Breast epithelium (tissue), 4 donors: Measurements from ENCODE around the gene TASOR. TPM values are rescaled to one million over a fixed set of nuclear protein-coding genes. Genes with fewer than 3 reads are reported as not detected.

Source experiments
- DNase-seq, 2 donors: peaks; one replicate each; pipeline ENCODE4 v3.0.0-alpha.2; 2019; ENCODE audit warnings: low spot score in 2 of 2
- H3K27ac ChIP-seq, 2 donors: fragments of 200-600 bp; sonication (generic) in 1 of 2; one replicate each; pipeline ENCODE4 v1.5.1; 2016 to 2019; ENCODE audit warnings: mild to moderate bottlenecking in 1 of 2
- H3K27me3 ChIP-seq, 2 donors: fragments of 200-600 bp; sonication (generic) in 1 of 2; one replicate each; pipeline versions ENCODE4 v1.5.1 to v1.6.0; 2017 to 2019; ENCODE audit warnings: control low read depth in 1 of 2, mild to moderate bottlenecking in 1 of 2
- H3K36me3 ChIP-seq: fragments of 200-600 bp; one replicate; pipeline ENCODE4 v1.5.1; 2019
- H3K4me1 ChIP-seq, 2 donors: fragments of 200-600 bp; sonication (generic); one replicate each; pipeline ENCODE4 v1.5.1; 2016 to 2019; ENCODE audit warnings: control low read depth in 1 of 2
- H3K4me3 ChIP-seq, 3 donors: fragments of 200-600 bp; sonication (generic); 1 replicate in 2 of 3; 2 replicates in 1 of 3; pipeline ENCODE4 v1.5.1; 2016 to 2019; ENCODE audit warnings: mild to moderate bottlenecking in 3 of 3, moderate library complexity in 2 of 3
- H3K9me3 ChIP-seq, 2 donors: fragments of 200-600 bp; sonication (generic) in 1 of 2; one replicate each; pipeline ENCODE4 v1.5.1; 2016 to 2019; ENCODE audit warnings: control low read depth in 1 of 2
- POLR2A ChIP-seq: fragments of 450-650 bp; IDR thresholded peaks from one replicate; pipeline ENCODE4 v1.6.1; 2016; ENCODE audit warnings: antibody characterized with exemption, mild to moderate bottlenecking, moderate library complexity
- POLR2AphosphoS5 ChIP-seq, 3 donors: sonication (generic); formaldehyde crosslinking; IDR thresholded peaks; one replicate each; pipeline ENCODE4 v1.6.1; 2017; ENCODE audit warnings: antibody characterized with exemption in 3 of 3
- intact Hi-C: fragments of 100-400 bp; cut with DNase I; formaldehyde crosslinking; loops from one replicate; pipeline ENCODE4 v1.15.1; 2023; ENCODE audit warnings: low total_unique reads
- total RNA-seq, 3 donors: library from RNA; depleted of rRNA; stranded (reverse); fragments of >200 nt; gene quantifications; one replicate each; pipeline ENCODE4 v1.1.0, GENCODE V29; 2016
- TF ChIP-seq, protein P1 (sequence below), 3 donors: fragments of 450-650 bp; IDR thresholded peaks; one replicate each; pipeline ENCODE4 v1.5.1; 2016 to 2017; ENCODE audit warnings: antibody characterized with exemption in 3 of 3, mild to moderate bottlenecking in 3 of 3, moderate library complexity in 3 of 3

Gene TASOR, protein sequence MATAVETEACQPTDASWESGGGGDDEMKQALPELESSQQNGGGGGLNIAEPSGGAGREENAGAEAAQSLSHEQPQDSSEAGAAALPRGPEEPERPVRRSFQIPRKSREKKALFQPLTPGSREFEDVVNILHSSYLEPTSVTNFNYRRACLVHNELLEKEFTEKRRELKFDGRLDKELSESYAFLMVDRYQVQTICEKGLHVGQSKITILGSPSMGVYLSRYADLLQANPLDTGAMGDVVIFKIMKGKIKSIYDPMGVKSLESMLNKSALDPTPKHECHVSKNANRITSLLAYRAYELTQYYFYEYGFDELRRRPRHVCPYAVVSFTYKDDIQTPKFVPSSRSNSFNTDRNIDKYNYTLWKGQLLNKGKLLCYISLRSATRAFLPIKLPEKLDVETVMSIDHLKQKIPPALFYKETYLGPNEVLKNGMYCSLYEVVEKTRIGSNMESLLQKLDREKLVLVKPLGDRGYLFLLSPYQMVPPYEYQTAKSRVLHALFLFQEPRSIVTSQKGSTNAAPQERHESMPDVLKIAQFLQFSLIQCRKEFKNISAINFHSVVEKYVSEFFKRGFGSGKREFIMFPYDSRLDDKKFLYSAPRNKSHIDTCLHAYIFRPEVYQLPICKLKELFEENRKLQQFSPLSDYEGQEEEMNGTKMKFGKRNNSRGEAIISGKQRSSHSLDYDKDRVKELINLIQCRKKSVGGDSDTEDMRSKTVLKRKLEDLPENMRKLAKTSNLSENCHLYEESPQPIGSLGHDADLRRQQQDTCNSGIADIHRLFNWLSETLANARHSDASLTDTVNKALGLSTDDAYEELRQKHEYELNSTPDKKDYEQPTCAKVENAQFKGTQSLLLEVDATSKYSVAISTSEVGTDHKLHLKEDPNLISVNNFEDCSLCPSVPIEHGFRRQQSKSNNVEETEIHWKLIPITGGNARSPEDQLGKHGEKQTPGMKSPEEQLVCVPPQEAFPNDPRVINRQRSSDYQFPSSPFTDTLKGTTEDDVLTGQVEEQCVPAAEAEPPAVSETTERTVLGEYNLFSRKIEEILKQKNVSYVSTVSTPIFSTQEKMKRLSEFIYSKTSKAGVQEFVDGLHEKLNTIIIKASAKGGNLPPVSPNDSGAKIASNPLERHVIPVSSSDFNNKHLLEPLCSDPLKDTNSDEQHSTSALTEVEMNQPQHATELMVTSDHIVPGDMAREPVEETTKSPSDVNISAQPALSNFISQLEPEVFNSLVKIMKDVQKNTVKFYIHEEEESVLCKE (N-terminal part only)
- total RNA-seq = 100 to 1,000 TPM in 1 of 3 donors, 10 to 100 TPM in 2; 80.2 to 118 (median 80.6) TPM

DNA sequence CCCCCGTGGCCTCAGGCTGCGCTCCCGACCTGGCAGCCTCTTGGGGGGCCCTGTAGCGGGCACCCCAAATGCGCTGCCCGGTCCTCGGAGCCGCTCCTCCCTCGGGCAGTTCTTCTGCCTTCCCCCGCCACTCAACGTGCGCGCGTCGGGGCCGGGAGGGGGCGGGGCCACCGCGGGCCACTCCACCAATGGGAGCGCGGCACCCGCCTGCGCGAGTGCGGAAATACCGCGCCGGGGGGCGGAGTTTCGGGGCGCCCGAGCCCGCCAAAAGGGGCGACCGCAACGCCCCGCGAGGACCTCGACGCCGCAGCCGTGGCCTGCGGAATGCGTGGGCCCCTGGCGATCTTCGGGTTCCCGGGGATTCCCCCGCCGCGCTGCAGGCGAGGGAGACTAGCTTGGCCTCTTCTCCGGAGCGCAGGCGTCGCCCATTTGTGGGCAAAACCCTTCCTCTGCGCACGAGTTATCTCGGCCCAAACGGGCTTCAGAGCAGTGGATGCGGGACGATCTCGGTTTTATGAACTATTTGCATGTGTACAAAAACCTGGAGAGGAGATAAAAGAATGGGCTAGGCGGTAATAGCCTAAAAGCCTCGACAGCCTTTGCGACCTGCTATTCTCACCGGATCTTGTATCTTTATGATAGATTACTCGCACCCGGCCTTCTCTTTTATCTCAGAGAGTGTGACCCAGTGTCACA, at the start of gene TASOR:
Gene TASOR (minus strand): TSS at position 144 of the 696 bp plus-strand sequence. CDS start 259 bp downstream, outside the sequence.
- H3K4me1 ChIP-seq = no peaks in the 10 kb centered on the region
- no peaks in the 10 kb centered on the region for H3K36me3 ChIP-seq
- H3K4me3 ChIP-seq = peak within 1 kb of the TSS; percentile 75 to 98 (median 90)
- no peaks in the 10 kb centered on the region for H3K9me3 ChIP-seq
- intact Hi-C loops = no loop called here
- peak; percentile 77 for DNase-seq
- peak within 1 kb of the TSS; percentile 98 to 100 for H3K27ac ChIP-seq
- TF ChIP-seq, protein P1, sequence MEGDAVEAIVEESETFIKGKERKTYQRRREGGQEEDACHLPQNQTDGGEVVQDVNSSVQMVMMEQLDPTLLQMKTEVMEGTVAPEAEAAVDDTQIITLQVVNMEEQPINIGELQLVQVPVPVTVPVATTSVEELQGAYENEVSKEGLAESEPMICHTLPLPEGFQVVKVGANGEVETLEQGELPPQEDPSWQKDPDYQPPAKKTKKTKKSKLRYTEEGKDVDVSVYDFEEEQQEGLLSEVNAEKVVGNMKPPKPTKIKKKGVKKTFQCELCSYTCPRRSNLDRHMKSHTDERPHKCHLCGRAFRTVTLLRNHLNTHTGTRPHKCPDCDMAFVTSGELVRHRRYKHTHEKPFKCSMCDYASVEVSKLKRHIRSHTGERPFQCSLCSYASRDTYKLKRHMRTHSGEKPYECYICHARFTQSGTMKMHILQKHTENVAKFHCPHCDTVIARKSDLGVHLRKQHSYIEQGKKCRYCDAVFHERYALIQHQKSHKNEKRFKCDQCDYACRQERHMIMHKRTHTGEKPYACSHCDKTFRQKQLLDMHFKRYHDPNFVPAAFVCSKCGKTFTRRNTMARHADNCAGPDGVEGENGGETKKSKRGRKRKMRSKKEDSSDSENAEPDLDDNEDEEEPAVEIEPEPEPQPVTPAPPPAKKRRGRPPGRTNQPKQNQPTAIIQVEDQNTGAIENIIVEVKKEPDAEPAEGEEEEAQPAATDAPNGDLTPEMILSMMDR (IDR thresholded peaks at IDR 0.05) = no peak
- TF ChIP-seq POLR2AphosphoS5 (IDR thresholded peaks at IDR 0.05) (peak; percentile 55 to 90 (median 80)), POLR2A (peak; percentile 52)
- H3K27me3 ChIP-seq = no peaks in the 10 kb centered on the region

DNA sequence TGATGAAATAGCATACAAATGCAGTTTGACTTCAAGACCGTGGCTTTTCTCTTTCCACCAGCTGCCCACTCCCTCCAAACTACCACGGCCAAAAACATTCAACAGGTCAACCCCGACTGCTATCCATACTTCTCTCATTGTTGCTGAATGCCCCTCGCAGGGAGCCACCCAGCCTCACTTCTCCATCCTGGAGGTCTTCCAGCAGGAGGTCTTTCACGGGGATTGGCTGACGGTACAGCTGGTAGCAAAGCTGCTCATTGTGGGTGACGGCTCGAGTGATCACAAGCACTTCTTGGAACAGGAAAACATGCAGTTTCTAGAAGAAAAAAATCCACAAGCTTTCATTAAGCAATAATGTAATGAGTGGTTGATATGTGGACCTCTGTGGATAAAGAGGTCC, 49.0 kb upstream of the TASOR start:
- intact Hi-C loops = no loop called here
- no peak overlapping the region for H3K4me3 ChIP-seq
- H3K27ac ChIP-seq = no peak overlapping the region
- no peak for DNase-seq
- no peaks in the 10 kb centered on the region for H3K27me3 ChIP-seq
- no peaks in the 10 kb centered on the region for H3K9me3 ChIP-seq
- TF ChIP-seq POLR2A (no peak), POLR2AphosphoS5 (IDR thresholded peaks at IDR 0.05) (no peak)
- TF ChIP-seq, protein P1 (IDR thresholded peaks at IDR 0.05) = no peak
- peaks cover 4% of the 10 kb centered on the region for H3K36me3 ChIP-seq
- H3K4me1 ChIP-seq = no peaks in the 10 kb centered on the region

DNA sequence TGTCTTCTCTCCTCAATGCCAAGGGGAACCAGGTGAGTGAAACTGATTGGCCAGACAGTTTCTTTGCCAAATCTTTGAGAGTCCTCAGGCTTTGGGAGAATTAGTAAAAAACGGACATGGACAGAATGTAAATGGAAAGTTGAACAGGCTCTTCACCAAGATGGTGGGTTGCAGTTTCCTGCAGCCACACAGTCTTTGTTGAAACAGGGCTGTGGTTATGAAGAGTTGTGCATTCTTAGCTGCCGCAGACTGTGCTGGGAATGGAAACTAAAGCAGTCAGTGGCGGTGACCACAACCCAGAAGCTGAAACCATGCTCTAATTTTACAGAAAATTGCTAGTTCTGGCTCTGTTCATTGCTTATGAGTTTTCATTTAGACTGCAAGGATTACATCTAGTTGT, 42.1 kb upstream of the TASOR start:
- no peaks in the 10 kb centered on the region for H3K9me3 ChIP-seq
- no peak overlapping the region for H3K4me3 ChIP-seq
- no peak overlapping the region for H3K27ac ChIP-seq
- no peaks in the 10 kb centered on the region for H3K27me3 ChIP-seq
- H3K36me3 ChIP-seq = no peaks in the 10 kb centered on the region
- no peaks in the 10 kb centered on the region for H3K4me1 ChIP-seq
- intact Hi-C loops = no loop called here
- DNase-seq = no peak
- TF ChIP-seq POLR2A (no peak), POLR2AphosphoS5 (IDR thresholded peaks at IDR 0.05) (no peak)
- TF ChIP-seq, protein P1 (IDR thresholded peaks at IDR 0.05) = no peak

DNA sequence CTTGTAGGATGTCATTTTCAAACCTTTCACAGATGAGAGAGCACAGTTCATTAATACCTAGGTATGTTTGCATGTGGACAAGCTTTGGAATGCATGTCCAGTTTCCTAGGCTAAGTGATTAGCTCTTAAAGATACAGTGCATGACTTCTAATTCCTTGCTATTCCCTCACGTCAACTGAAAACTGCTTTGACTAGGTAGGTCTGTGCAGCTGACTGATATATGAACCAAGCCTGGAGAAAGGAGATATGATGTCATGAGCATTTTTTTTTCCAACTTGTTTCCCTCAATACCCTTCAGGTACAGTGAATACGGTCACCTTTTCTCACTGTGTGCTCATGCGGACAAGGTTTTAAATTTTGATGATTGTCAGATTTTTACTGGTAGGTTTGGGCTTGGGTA, 41.6 kb upstream of the TASOR start:
- Histone ChIP-seq H3K9me3 (no peaks in the 10 kb centered on the region), H3K27ac (no peak overlapping the region), H3K4me1 (no peaks in the 10 kb centered on the region), H3K36me3 (no peaks in the 10 kb centered on the region), H3K27me3 (no peaks in the 10 kb centered on the region), H3K4me3 (no peak overlapping the region)
- TF ChIP-seq, protein P1 (IDR thresholded peaks at IDR 0.05) = no peak
- TF ChIP-seq POLR2A = no peak
- no peak for TF ChIP-seq POLR2AphosphoS5 (IDR thresholded peaks at IDR 0.05)
- intact Hi-C loops = no loop called here
- DNase-seq = no peak
